HL-60 (cell line): ENCODE data around the gene RPL22.

Experiments used
- DNase-seq, 2 experiments: peaks; one replicate each; pipeline ENCODE4 v3.0.0-alpha.2; 2010 to 2020; ENCODE audit warnings: low read depth in 1 of 2, low spot score in 1 of 2
- H3K27ac ChIP-seq: fragments of 250-450 bp; sonication (Bioruptor Pico); replicated peaks from 2 replicates; pipeline ENCODE4 v1.5.1; 2020; ENCODE audit warnings: mild to moderate bottlenecking, moderate library complexity
- H3K27me3 ChIP-seq: fragments of 250-450 bp; sonication (Bioruptor Pico); 2 replicates; pipeline ENCODE4 v1.5.1; 2021; ENCODE audit warnings: mild to moderate bottlenecking, moderate library complexity; ENCODE audit not compliant: insufficient read depth, poor library complexity, severe bottlenecking
- H3K4me3 ChIP-seq: replicated peaks from 2 replicates; pipeline ENCODE4 v1.5.1; 2011; ENCODE audit warnings: mild to moderate bottlenecking, control low read depth, low read length; ENCODE audit not compliant: insufficient read depth
- GABPA ChIP-seq: IDR thresholded peaks from 2 replicates; pipeline ENCODE4 v1.6.1; 2012; ENCODE audit warnings: low read depth
- POLR2AphosphoS5 ChIP-seq: IDR thresholded peaks from 2 replicates; pipeline ENCODE4 v1.6.1; 2012; ENCODE audit warnings: low read depth
- REST ChIP-seq: IDR thresholded peaks from 2 replicates; pipeline ENCODE4 v1.6.1; 2012; ENCODE audit warnings: low read depth; ENCODE audit not compliant: insufficient replicate concordance
- SPI1 ChIP-seq: IDR thresholded peaks from 2 replicates; pipeline ENCODE4 v1.6.1; 2012; ENCODE audit warnings: low read depth, mild to moderate bottlenecking, borderline replicate concordance
- TF ChIP-seq, protein P1 (sequence below): IDR thresholded peaks from one replicate; pipeline ENCODE4 v1.5.1; 2011; ENCODE audit warnings: low read length, control low read depth, inconsistent platforms; ENCODE audit not compliant: insufficient read depth

Gene RPL22

DNA sequence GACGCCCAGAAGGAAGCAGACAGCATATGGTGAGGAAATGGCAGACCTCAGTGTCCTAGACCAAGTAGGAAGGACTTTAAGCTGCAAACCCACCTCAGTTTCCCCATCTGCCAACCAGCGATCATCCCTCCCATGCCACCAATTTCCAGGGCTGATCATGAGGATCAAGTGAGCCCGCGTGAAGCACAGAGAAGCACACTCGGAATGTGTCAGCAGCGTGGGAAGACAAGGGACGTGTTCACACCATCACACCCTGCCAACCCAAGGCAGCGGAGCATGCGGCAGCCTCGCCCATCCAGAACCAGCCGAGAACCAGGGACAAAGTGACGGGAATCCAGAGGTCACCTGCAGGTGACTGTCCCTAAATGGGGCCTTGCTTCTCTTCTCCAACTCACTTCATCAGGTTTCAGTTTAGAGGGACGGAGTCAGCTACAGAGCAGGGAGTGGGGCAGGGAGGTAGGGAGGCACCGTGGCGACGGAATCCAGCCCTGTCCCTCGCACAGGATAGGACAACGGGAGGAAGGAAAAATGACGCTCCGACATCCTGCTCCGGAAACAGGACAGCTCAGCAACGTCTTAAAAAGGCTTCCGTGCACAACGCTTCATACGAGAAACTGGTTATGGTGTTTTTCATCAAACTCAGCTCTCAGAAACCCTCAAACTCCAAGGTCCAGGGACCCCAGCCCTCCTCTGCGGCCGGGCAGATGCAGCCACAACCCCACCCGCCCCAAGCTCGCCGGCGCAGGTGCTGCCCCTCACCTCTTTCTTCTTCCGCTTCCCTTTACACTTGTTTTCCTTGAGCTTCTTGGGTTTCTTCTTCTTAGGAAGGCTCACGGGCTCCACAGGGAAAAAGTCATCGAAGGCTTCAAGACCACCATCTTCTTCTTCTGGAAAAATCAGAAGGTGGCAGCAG, 31.7 kb downstream of the RPL22 start:
- peaks cover under 1% of the 10 kb centered on the region for H3K27me3 ChIP-seq
- no peak for DNase-seq
- TF ChIP-seq GABPA (no peak), SPI1 (no peak), POLR2AphosphoS5 (no peak), REST (no peak)
- TF ChIP-seq, protein P1, sequence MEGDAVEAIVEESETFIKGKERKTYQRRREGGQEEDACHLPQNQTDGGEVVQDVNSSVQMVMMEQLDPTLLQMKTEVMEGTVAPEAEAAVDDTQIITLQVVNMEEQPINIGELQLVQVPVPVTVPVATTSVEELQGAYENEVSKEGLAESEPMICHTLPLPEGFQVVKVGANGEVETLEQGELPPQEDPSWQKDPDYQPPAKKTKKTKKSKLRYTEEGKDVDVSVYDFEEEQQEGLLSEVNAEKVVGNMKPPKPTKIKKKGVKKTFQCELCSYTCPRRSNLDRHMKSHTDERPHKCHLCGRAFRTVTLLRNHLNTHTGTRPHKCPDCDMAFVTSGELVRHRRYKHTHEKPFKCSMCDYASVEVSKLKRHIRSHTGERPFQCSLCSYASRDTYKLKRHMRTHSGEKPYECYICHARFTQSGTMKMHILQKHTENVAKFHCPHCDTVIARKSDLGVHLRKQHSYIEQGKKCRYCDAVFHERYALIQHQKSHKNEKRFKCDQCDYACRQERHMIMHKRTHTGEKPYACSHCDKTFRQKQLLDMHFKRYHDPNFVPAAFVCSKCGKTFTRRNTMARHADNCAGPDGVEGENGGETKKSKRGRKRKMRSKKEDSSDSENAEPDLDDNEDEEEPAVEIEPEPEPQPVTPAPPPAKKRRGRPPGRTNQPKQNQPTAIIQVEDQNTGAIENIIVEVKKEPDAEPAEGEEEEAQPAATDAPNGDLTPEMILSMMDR, result no peak

DNA sequence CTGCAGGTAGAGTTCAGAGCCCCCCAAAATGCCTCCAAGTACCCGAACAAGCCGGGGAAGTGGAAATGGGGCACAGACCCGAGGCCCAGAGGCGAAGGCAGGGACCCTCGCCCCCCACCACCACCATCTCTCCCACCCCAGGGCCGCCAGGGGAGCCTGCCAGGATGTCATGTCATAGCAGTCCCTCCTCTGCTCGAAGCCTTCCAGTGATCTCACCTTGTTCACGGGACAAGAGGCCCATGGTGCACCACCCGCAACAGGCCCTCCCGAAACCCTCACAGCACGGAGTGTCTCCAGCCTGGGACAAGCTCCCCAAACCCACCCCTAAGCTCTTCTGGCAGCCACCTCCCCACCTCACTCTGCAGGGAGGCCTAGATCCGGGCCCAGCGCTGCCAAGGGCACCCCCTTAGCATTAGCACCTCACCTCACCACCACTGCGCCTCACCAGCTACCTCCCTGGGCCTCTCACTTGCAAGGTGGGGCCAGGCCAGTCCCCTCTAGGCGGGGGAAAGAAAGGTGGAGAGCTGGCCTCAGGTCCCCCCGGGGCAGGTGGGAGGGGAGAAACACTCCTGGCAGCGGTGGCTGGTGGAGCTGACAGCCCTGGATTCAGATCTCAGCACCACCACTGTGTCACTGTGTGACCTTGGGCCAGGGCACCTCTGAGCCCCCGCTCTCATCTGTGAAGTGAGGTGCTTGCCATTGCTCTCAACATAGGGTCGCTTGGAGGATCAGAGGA, 32.6 kb downstream of the RPL22 start:
- H3K4me3 ChIP-seq, result no peak overlapping the region
- peaks cover 3% of the 10 kb centered on the region for H3K27me3 ChIP-seq
- TF ChIP-seq, protein P1, result no peak
- TF ChIP-seq GABPA (no peak), REST (no peak), POLR2AphosphoS5 (no peak), SPI1 (no peak)
- no peak for DNase-seq
- no peak overlapping the region for H3K27ac ChIP-seq

More for the DNA sequence above, 31.7 kb downstream of the RPL22 start:
- Histone ChIP-seq H3K27ac (no peak overlapping the region), H3K4me3 (no peak overlapping the region)

GRCh38 chr1:6166221-6166620, 33.2 kb downstream of the RPL22 start:
- TF ChIP-seq, protein P1, result no peak
- TF ChIP-seq POLR2AphosphoS5 (no peak), SPI1 (no peak), GABPA (no peak), REST (no peak)
- H3K4me3 ChIP-seq, result no peak overlapping the region
- H3K27me3 ChIP-seq, result peaks cover 3% of the 10 kb centered on the region
- no peak for DNase-seq
- no peak overlapping the region for H3K27ac ChIP-seq
